Stimulated activated CD4-positive, alpha-beta T cell treated with anti-CD3 and anti-CD28 coated beads, Interleukin-2, amount 100 ng/mL, for 48 hours (primary cell): ENCODE measurements around the gene CNTN5.

ENCODE experiments used
- DNase-seq, 2 donors: peaks; one replicate each; pipeline ENCODE4 v3.0.0-alpha.2; 2020

CNTN5 gene

GRCh38 chr11:100133114-100133513, 1112.4 kb downstream of the CNTN5 start:
- DNase-seq: no peak

- no peak for DNase-seq
Measured at GRCh38 chr11:100141201-100141600, 1120.5 kb downstream of the CNTN5 start.

- DNase-seq: no peak
Measured at GRCh38 chr11:100151944-100152343, 1131.2 kb downstream of the CNTN5 start.

- no peak for DNase-seq
Measured at GRCh38 chr11:100152766-100153165, 1132.0 kb downstream of the CNTN5 start.

GRCh38 chr11:100163471-100163870, 1142.7 kb downstream of the CNTN5 start:
- DNase-seq: no peak

GRCh38 chr11:100174881-100175280, 1154.1 kb downstream of the CNTN5 start:
- no peak for DNase-seq

- no peak for DNase-seq
Measured at GRCh38 chr11:100176456-100176855, 1155.7 kb downstream of the CNTN5 start.

GRCh38 chr11:100177651-100178050, 1156.9 kb downstream of the CNTN5 start:
- DNase-seq: no peak

- no peak for DNase-seq
Measured at GRCh38 chr11:100182350-100182749, 1161.6 kb downstream of the CNTN5 start.

- DNase-seq: no peak
Measured at GRCh38 chr11:100182927-100183326, 1162.2 kb downstream of the CNTN5 start.

GRCh38 chr11:100185588-100185987, 1164.8 kb downstream of the CNTN5 start:
- DNase-seq: no peak

GRCh38 chr11:100188137-100188783, 1167.5 kb downstream of the CNTN5 start:
- DNase-seq: no peak

GRCh38 chr11:100190395-100190794, 1169.6 kb downstream of the CNTN5 start:
- no peak for DNase-seq

GRCh38 chr11:100192181-100192580, 1171.4 kb downstream of the CNTN5 start:
- no peak for DNase-seq

- no peak for DNase-seq
Measured at GRCh38 chr11:100203789-100204188, 1183.0 kb downstream of the CNTN5 start.

GRCh38 chr11:100205926-100206325, 1185.2 kb downstream of the CNTN5 start:
- no peak for DNase-seq

GRCh38 chr11:100208207-100208606, 1187.5 kb downstream of the CNTN5 start:
- DNase-seq: no peak

GRCh38 chr11:100214791-100215190, 1194.0 kb downstream of the CNTN5 start:
- DNase-seq: no peak

- DNase-seq: no peak
Measured at GRCh38 chr11:100220801-100221200, 1200.1 kb downstream of the CNTN5 start.

GRCh38 chr11:100221791-100222190, 1201.0 kb downstream of the CNTN5 start:
- no peak for DNase-seq

- no peak for DNase-seq
Measured at GRCh38 chr11:100224541-100225034, 1203.8 kb downstream of the CNTN5 start.

- DNase-seq: no peak
Measured at GRCh38 chr11:100229086-100229485, 1208.3 kb downstream of the CNTN5 start.

GRCh38 chr11:100232006-100232405, 1211.3 kb downstream of the CNTN5 start:
- no peak for DNase-seq

GRCh38 chr11:100235085-100235484, 1214.3 kb downstream of the CNTN5 start:
- DNase-seq: no peak

- DNase-seq: no peak
Measured at GRCh38 chr11:100240025-100240539, 1219.3 kb downstream of the CNTN5 start.
